ENCODE results near the gene RNF121.
A peak's percentile ranks its signal among the peaks of the same experiment; 100 is the strongest.
"Not testable (repeated sequence)": the region's sequence is repeated elsewhere in the genome, so short reads cannot be mapped to it uniquely, and the experiment has no call there.

The RNF121 gene

DNA sequence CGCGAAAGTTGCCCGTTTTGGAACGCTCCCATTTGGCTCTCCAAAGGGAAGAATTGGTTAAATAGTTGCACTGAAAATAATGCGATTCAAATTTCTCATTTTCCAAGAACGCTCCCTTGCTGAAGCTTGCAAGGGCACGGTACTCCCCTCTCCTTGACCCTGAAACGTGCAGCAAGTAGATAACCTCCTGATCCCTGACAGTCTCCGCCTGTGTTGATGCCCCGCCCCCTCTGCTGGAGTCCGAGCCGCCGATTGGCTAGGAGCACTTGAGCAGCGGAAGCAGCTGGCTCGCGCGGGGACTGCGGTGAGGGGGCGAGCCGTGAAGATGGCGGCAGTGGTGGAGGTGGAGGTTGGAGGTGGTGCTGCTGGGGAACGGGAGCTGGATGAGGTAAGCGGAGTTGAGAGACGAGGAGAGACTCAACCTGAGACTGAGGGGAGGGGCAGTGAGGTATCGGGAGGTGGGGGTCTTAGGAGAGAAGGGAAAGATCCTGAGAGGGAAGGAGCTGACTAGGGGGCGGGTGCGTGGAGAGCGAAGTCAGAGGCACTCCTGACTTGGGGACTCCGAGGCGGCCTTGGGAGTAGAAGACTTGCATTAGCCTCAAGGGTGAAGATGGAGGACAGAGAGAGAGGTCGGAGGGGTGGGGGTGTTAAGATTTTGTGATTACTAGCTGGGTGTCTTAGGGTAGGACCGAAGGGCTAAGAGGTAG lies at the start of gene RNF121:
RNF121 (plus strand) TSS at position 310 of the 707 bp plus-strand sequence; CDS start at position 326, 16 bp downstream.
- DNase-seq (ENCODE audit: low read depth in 2 of 2) = peak; percentile 94 to 95

DNA sequence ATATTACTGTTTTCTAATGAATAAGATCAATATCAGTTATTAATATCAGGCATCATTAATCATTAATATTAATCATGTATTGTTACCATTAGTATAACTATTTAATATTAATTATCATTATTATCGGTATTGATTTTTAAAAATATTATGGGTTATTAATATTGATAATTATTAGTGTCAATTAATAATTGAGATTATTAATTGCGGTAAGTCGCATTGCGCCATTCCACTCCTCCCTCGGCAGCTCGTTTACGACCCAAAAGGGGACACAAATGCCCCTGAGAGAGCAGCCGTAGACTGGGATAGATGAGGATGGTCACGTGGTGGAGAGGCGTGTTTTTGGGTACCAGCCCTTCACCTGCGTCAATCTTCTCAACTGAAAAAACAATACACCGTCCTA lies 43.0 kb upstream of the RNF121 start:
- DNase-seq (ENCODE audit: low read depth in 2 of 2) = not testable (repeated sequence)

DNA sequence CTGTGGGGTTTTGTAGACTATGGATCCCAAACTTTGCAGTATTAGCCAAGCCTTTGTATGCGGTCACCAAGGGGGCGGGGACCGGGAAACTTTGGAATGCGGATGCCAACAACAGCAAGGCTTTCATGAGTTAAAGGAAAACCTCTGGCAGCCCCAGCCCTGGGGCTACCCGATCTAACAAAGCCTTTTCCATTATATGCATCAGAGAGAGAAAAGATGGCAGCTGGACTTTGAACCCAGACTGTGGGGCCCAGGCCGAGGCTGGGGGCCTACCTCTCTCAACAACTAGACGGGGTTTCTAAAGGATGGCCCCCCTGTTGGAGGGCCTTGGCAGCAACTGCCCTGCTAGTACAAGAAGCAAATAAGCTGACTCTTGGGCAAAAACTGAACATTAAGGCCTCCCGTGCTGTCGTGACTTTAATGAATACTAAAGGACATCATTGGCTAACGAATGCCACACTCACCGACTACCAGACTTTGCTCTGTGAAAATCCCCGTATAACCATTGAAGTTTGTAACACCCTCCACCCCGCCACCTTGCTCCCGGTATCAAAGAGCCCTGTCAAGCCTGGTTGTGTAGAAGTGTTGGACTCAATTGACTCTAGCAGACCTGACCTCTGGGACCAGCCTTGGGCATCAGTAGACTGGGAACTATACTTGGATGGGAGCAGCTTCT lies 40.4 kb upstream of the RNF121 start:
- not testable (repeated sequence) for DNase-seq (ENCODE audit: low read depth in 2 of 2)

- not testable (repeated sequence) for DNase-seq (ENCODE audit: low read depth in 2 of 2)
Measured at GRCh38 chr11:71889181-71889872, 39.5 kb upstream of the RNF121 start.

- DNase-seq (ENCODE audit: low read depth in 2 of 2) = no peak
Measured at GRCh38 chr11:71895961-71896360, 32.9 kb upstream of the RNF121 start.

DNA sequence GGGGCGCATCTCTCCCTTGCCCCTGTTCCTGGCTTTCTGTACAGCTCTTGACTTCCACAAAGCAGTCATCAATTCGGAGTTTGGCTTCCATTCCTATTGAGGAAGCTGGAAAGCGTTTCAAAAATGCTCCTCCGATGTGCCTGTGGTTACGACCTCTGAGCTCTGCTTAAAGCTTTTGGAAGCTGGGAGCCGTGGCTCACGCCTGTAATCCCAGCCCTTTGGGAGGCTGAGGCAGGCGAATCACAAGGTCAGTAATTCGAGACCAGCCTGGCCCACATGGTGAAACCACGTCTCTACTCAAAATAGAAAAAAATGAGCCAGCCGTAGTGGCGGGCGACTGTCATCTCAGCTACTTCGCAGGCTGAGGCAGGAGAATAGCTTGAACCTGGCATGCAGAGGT lies 27.7 kb upstream of the RNF121 start:
- not testable (repeated sequence) for DNase-seq (ENCODE audit: low read depth in 2 of 2)

GRCh38 chr11:71908218-71908617 lies 20.6 kb upstream of the RNF121 start:
- DNase-seq (ENCODE audit: low read depth in 2 of 2) = no peak

GRCh38 chr11:71910775-71911174 lies 18.1 kb upstream of the RNF121 start:
- DNase-seq (ENCODE audit: low read depth in 2 of 2) = not testable (repeated sequence)

DNA sequence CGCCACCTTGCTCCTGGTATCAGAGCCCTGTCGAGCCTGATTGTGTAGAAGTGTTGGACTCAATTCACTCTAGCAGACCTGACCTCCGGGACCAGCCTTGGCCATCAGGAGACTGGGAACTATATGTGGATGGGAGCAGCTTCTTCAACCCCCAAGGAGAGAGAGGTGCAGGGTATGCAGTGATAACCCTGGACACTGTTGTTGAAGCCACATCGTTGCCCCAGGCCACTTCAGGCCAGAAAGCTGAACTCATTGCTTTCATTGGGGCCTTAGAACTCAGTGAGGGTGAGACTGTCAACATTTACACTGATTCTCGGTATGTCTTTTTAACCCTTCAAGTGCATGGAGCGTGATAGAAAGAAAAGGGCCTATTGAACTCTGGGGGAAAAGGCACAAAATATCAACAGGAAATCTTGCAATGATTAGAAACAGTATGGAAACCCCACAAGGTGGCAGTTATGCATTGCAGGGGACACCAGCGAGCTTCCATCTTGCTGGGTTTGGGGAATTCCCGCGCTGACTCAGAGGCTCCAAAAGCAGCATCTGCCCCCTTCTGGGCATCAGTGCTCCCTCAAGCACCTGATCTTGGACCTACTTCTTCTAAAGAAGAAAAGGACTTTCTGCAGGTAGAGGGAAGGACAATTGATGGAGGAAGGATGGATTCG lies 17.4 kb upstream of the RNF121 start:
- peak; percentile 31 to 68 for DNase-seq (ENCODE audit: low read depth in 2 of 2)

- DNase-seq (ENCODE audit: low read depth in 2 of 2) = not testable (repeated sequence)
Measured at GRCh38 chr11:71911986-71912340, 16.9 kb upstream of the RNF121 start.

DNA sequence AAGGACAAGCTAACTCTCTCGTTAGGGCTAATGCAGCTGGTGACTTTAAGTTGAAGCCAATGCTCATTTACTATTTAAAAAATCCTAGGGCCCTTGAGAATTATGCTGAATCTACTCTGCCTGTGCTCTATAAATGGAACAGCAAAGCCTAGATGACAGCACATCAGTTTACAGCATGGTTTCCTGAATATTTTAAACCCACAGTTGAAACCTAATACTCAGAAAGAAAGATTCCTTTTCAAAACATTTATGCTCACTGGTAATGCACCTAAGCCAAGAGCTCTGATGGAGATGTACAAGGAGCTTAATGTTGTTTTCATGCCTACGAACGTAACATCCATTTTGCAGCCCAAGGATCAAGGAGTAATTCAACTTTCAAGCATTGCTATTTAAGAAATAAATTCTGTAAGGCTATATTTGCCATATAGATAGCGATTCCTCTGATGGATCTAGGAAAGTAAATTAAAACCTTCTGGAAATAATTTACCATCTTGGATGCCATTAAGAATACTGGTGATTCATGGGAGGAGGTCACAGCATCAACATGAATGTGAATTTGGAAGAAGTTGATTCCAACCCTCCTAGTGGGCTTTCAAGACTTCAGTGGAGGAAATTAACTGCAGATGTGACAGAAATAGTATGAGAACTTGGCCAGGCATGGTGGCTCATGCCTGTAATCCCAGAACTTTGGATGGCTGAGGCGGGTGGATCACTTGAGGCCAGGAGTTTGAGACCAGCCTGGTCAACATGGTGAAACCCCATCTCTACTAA lies 14.9 kb upstream of the RNF121 start:
- DNase-seq (ENCODE audit: low read depth in 2 of 2) = no peak

- DNase-seq (ENCODE audit: low read depth in 2 of 2) = no peak
Measured at GRCh38 chr11:71914617-71915189, 14.1 kb upstream of the RNF121 start.

- no peak for DNase-seq (ENCODE audit: low read depth in 2 of 2)
Measured at GRCh38 chr11:71917646-71918140, 11.2 kb upstream of the RNF121 start.

- DNase-seq (ENCODE audit: low read depth in 2 of 2) = peak in 1 of 2 donors; percentile 46
Measured at GRCh38 chr11:71927820-71928736, 768 bp upstream of the RNF121 start, which contains the start of gene XNDC1N. TSS of gene XNDC1N (minus strand) at chr11:71928594. CDS start at chr11:71923353, 5,241 bp downstream.

DNA sequence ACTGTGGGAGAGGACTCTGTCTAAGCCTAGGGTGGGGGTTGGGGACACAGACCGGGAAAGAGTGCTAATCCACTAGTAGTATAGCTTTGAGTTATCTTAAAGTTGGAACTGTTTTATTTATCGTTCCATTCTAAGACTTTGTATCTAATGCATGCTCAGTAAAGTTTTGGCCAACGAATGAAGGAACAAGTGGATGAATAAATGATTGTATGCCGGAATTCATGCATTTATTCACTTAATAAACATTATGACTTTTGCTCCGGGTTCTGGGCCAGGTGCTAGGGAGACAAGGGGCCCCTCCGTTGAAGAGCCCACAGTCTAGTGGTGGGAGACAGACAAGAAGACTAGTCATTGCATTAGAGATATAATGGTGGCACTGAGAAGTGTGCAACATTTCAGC lies 645 bp downstream of the RNF121 start:
- DNase-seq (ENCODE audit: low read depth in 2 of 2) = no peak

- DNase-seq (ENCODE audit: low read depth in 2 of 2) = no peak
Measured at GRCh38 chr11:71930556-71931244, 1.9 kb downstream of the RNF121 start.

DNA sequence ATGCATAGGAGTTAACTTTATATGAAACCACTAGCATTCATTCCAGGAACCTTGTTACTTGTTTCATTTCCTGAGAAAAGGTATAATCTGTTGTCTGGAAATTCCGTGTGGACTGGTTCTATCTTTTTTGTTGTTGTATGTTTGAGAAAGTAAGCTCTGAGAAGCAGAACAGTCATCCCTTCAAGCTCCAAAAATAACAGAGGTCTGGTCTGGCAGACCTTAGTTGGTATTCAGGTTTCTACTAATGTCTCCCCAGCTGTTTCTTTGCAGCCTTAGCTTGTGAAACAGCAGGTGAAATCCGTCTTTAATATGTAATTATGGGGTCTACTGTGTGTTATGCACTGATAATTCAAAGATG lies 2.4 kb downstream of the RNF121 start:
- no peak for DNase-seq (ENCODE audit: low read depth in 2 of 2)

DNA sequence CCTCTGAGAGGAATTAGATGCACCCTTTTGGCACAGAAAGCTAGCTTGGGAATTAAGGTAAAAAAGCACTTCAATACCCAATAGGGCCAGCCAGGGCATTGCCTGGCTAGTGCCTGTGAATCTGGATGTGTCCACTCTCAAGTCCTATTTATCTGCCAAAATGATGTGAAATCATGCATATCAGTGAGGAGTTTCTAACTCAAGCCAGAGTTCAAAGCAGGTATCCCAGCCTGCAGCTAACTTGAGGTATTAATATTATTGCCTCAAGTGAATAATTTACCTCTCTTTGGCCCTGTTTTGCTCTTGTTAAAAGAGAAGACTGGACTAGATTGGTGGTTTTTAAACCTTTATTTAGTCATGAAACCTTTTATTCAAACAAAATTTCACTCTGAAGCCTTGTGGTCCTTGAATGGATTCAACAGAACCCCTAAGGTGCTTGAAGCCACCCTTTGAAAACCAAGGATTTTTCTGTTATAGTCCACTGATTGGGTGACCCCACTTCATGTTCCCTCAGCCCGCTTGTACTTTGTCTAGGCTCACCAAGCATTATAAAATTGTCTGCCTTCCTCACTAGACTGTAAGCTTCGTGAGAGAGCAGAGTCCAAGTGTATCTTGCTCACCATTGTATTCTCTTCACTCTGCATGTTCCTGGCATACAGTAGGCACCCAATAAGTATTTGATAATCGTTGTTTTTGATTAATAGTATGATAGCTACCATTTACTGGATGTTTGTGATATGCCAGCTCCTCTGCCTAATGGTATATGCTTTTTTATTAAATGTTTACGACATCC lies 4.5 kb downstream of the RNF121 start:
- no peak for DNase-seq (ENCODE audit: low read depth in 2 of 2)

All from stimulated activated CD4-positive, alpha-beta T cell treated with anti-CD3 and anti-CD28 coated beads, Interleukin-1b, Interleukin-23, amount 100 ng/mL, for 4 hours (primary cell).